Measurements from ENCODE around the gene ZNF618. TPM values are rescaled to one million over a fixed set of nuclear protein-coding genes. Genes with fewer than 3 reads are reported as not detected.

ZNF618 gene
- polyA plus RNA-seq, 1 donor (not counting 4 experiments of a cell fraction or from before 2014, with no cell fraction given), result 2.5 TPM

DNA sequence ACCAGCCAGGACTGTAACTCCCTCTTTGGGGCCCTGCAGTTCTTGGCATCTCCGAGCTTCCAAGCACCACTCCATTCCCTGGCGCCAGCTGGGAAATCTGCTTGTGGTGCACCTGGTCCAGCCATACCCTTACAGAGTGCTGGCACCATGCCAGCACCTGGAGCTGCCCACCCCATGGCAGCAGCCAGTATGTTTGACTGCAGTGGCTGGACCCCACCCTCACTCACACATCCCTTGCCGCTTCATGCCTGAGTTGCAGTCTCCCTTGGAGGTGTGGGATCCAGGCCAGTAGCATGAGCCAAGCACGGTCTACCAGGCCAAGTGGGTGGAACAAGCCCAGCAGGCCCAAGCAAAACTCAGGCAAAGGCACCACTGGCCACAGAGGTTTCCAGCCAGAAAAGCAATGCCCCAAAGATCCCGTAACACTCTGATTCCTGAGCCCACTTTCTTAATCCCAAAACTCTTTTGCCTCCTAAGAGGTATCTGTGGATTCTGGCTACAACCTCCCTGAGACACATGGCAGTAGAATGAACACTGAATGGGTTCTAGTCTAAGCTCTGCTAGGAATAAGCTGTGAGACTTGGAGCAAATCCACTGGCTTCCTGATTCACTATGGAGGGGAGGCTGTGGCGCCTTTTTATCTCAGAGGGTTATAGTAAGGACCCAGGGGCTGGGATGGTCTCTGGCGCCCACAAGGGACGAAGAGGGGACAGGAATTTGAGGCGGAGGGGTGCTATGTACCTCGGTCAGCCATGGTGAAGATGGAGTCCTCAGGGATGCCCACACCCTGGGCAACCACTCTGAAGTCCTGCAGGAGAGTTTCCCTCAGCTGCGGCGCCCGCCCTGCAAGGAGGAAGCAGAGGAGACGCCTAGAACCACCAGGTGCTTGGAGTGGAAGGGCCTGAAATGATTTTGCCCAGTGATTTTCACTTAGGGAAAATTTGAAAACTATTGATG lies 196.4 kb downstream of the ZNF618 start:
- dilution Hi-C loops (cut with MboI; ENCODE audit: extremely low pct_ligation_motif_present, low sequenced_read_pairs), result no loop called here
- H3K4me2 ChIP-seq (ENCODE audit: control insufficient read depth, extremely low read depth, insufficient read depth, low read depth, low read length), result no peak overlapping the region
- H3K9me1 ChIP-seq (ENCODE audit: control insufficient read depth, extremely low read depth, insufficient read depth, low read length), result no peaks in the 10 kb centered on the region
- H2AFZ ChIP-seq (ENCODE audit: control insufficient read depth, low read length), result no peak overlapping the region
- peaks cover 28% of the 10 kb centered on the region for H3K27me3 ChIP-seq (ENCODE audit: control insufficient read depth, extremely low read depth, insufficient read depth, low read length)
- peaks cover 4% of the 10 kb centered on the region for H3K4me1 ChIP-seq (ENCODE audit: control insufficient read depth, extremely low read depth, insufficient read depth, low read length)
- no peaks in the 10 kb centered on the region for H4K20me1 ChIP-seq (ENCODE audit: control insufficient read depth, extremely low read depth, insufficient read depth, low read length)
- H3K79me2 ChIP-seq (ENCODE audit: control insufficient read depth, insufficient read depth, low read length), result no peaks in the 10 kb centered on the region
- H3K9ac ChIP-seq (ENCODE audit: control insufficient read depth, extremely low read depth, insufficient read depth, low read length), result no peak overlapping the region
- no peak overlapping the region for H3K4me3 ChIP-seq (ENCODE audit: control insufficient read depth in 2 of 3, extremely low read depth in 1 of 3, insufficient read depth in 2 of 3, low read depth in 1 of 3, low read length in 3 of 3)
- H3K9me3 ChIP-seq (ENCODE audit: control insufficient read depth, low read depth, low read length), result no peaks in the 10 kb centered on the region
- TF ChIP-seq, protein P1, sequence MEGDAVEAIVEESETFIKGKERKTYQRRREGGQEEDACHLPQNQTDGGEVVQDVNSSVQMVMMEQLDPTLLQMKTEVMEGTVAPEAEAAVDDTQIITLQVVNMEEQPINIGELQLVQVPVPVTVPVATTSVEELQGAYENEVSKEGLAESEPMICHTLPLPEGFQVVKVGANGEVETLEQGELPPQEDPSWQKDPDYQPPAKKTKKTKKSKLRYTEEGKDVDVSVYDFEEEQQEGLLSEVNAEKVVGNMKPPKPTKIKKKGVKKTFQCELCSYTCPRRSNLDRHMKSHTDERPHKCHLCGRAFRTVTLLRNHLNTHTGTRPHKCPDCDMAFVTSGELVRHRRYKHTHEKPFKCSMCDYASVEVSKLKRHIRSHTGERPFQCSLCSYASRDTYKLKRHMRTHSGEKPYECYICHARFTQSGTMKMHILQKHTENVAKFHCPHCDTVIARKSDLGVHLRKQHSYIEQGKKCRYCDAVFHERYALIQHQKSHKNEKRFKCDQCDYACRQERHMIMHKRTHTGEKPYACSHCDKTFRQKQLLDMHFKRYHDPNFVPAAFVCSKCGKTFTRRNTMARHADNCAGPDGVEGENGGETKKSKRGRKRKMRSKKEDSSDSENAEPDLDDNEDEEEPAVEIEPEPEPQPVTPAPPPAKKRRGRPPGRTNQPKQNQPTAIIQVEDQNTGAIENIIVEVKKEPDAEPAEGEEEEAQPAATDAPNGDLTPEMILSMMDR (optimal IDR thresholded peaks at IDR 0.05 in 1 of 3, IDR thresholded peaks at IDR 0.05 in 1 of 3, conservative IDR thresholded peaks at IDR 0.05 in 1 of 3; ENCODE audit: extremely low read depth in 1 of 3, insufficient read depth in 2 of 3, low read length in 3 of 3), result no peak
- peak; percentile 24 for TF ChIP-seq EZH2 (IDR thresholded peaks at IDR 0.05; ENCODE audit: low read length)
- no peak for FAIRE-seq
- no peak overlapping the region for H3K27ac ChIP-seq (ENCODE audit: control insufficient read depth, insufficient read depth, low read length)
- no peak for DNase-seq (ENCODE audit: low read depth, low spot score)
- H3K36me3 ChIP-seq (ENCODE audit: control insufficient read depth in 2 of 2, extremely low read depth in 1 of 2, insufficient read depth in 2 of 2, low read length in 2 of 2), result no peaks in the 10 kb centered on the region

DNA sequence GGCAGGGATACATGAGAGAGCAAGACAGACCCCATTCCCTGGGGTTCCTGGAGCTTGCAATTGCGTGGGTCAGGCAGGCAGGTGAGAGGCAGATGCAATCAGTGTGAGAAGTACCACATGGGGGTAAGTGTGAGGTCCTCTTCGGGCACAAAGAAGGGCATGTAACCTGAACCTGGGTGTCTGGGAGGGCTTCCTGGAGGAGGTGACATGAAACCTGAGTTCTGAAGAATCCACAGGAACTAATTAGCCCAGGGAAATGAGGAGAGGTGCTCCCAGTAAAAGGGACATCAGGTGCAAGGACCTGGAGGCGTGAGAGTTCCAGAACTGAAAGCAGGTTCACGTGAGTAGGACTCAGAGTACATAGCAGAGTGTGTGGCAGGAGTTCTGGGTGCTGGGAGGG lies 199.5 kb downstream of the ZNF618 start:
- no peak overlapping the region for H3K9ac ChIP-seq (ENCODE audit: control insufficient read depth, extremely low read depth, insufficient read depth, low read length)
- no peaks in the 10 kb centered on the region for H3K36me3 ChIP-seq (ENCODE audit: control insufficient read depth in 2 of 2, extremely low read depth in 1 of 2, insufficient read depth in 2 of 2, low read length in 2 of 2)
- no peak overlapping the region for H3K4me2 ChIP-seq (ENCODE audit: control insufficient read depth, extremely low read depth, insufficient read depth, low read depth, low read length)
- H2AFZ ChIP-seq (ENCODE audit: control insufficient read depth, low read length), result no peak overlapping the region
- DNase-seq (ENCODE audit: low read depth, low spot score) (no peak), FAIRE-seq (no peak)
- no peaks in the 10 kb centered on the region for H3K79me2 ChIP-seq (ENCODE audit: control insufficient read depth, insufficient read depth, low read length)
- H3K4me3 ChIP-seq (ENCODE audit: control insufficient read depth in 2 of 3, extremely low read depth in 1 of 3, insufficient read depth in 2 of 3, low read depth in 1 of 3, low read length in 3 of 3), result no peak overlapping the region
- dilution Hi-C loops (cut with MboI; ENCODE audit: extremely low pct_ligation_motif_present, low sequenced_read_pairs), result no loop called here
- peaks cover 4% of the 10 kb centered on the region for H3K4me1 ChIP-seq (ENCODE audit: control insufficient read depth, extremely low read depth, insufficient read depth, low read length)
- TF ChIP-seq EZH2 (IDR thresholded peaks at IDR 0.05; ENCODE audit: low read length), result no peak
- TF ChIP-seq, protein P1 (optimal IDR thresholded peaks at IDR 0.05 in 1 of 3, IDR thresholded peaks at IDR 0.05 in 1 of 3, conservative IDR thresholded peaks at IDR 0.05 in 1 of 3; ENCODE audit: extremely low read depth in 1 of 3, insufficient read depth in 2 of 3, low read length in 3 of 3), result no peak
- H3K9me3 ChIP-seq (ENCODE audit: control insufficient read depth, low read depth, low read length), result no peaks in the 10 kb centered on the region
- H4K20me1 ChIP-seq (ENCODE audit: control insufficient read depth, extremely low read depth, insufficient read depth, low read length), result no peaks in the 10 kb centered on the region
- peaks cover 45% of the 10 kb centered on the region for H3K27me3 ChIP-seq (ENCODE audit: control insufficient read depth, extremely low read depth, insufficient read depth, low read length)
- no peaks in the 10 kb centered on the region for H3K9me1 ChIP-seq (ENCODE audit: control insufficient read depth, extremely low read depth, insufficient read depth, low read length)
- H3K27ac ChIP-seq (ENCODE audit: control insufficient read depth, insufficient read depth, low read length), result no peak overlapping the region
